Ishikawa (cell line): ENCODE results near the gene BMP6.

Experiments
- CEBPB ChIP-seq: IDR thresholded peaks from 2 replicates; pipeline ENCODE4 v1.6.1; 2012
- CREB1 ChIP-seq: IDR thresholded peaks from 2 replicates; pipeline ENCODE4 v1.6.1; 2012; ENCODE audit warnings: low read depth
- EGR1 ChIP-seq: IDR thresholded peaks from 2 replicates; pipeline ENCODE4 v1.6.1; 2012
- EP300 ChIP-seq: IDR thresholded peaks from 2 replicates; pipeline ENCODE4 v1.6.1; 2012; ENCODE audit warnings: borderline replicate concordance
- FOXM1 ChIP-seq: IDR thresholded peaks from 2 replicates; pipeline ENCODE4 v1.6.1; 2012; ENCODE audit warnings: low read depth, borderline replicate concordance
- NFIC ChIP-seq: IDR thresholded peaks from 2 replicates; pipeline ENCODE4 v1.6.1; 2012
- RAD21 ChIP-seq: IDR thresholded peaks from 2 replicates; pipeline ENCODE4 v1.6.1; 2012; ENCODE audit warnings: low read depth
- REST ChIP-seq: IDR thresholded peaks from 2 replicates; pipeline ENCODE4 v1.6.1; 2012; ENCODE audit warnings: low read depth, mild to moderate bottlenecking
- TAF1 ChIP-seq: IDR thresholded peaks from 2 replicates; pipeline ENCODE4 v1.6.1; 2012; ENCODE audit warnings: low read depth, mild to moderate bottlenecking
- TCF12 ChIP-seq: IDR thresholded peaks from 2 replicates; pipeline ENCODE4 v1.6.1; 2012; ENCODE audit warnings: low read depth
- TEAD4 ChIP-seq: IDR thresholded peaks from 2 replicates; pipeline ENCODE4 v1.6.1; 2012
- YY1 ChIP-seq: IDR thresholded peaks from 2 replicates; pipeline ENCODE4 v1.6.1; 2012; ENCODE audit warnings: low read depth
- ZBTB7A ChIP-seq: IDR thresholded peaks from 2 replicates; pipeline ENCODE4 v1.6.1; 2012; ENCODE audit warnings: low read depth
- TF ChIP-seq, protein P1 (sequence below): IDR thresholded peaks from 2 replicates; pipeline ENCODE4 v1.6.1; 2012
- TF ChIP-seq, protein P2 (sequence below): IDR thresholded peaks from 2 replicates; pipeline ENCODE4 v1.6.1; 2012

Gene BMP6

GRCh38 chr6:7827142-7827541 lies 101.2 kb downstream of the BMP6 start:
- TF ChIP-seq NFIC (no peak), CREB1 (no peak), FOXM1 (no peak), EP300 (no peak)

- TF ChIP-seq CREB1 = no peak
- TF ChIP-seq, protein P1, sequence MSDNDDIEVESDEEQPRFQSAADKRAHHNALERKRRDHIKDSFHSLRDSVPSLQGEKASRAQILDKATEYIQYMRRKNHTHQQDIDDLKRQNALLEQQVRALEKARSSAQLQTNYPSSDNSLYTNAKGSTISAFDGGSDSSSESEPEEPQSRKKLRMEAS = no peak
- TF ChIP-seq EGR1 = no peak
- TF ChIP-seq, protein P2, sequence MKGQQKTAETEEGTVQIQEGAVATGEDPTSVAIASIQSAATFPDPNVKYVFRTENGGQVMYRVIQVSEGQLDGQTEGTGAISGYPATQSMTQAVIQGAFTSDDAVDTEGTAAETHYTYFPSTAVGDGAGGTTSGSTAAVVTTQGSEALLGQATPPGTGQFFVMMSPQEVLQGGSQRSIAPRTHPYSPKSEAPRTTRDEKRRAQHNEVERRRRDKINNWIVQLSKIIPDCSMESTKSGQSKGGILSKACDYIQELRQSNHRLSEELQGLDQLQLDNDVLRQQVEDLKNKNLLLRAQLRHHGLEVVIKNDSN = no peak
- no peak for TF ChIP-seq RAD21
- TF ChIP-seq REST = no peak
- TF ChIP-seq ZBTB7A = no peak
- no peak for TF ChIP-seq EP300
- no peak for TF ChIP-seq CEBPB
- no peak for TF ChIP-seq YY1
- no peak for TF ChIP-seq NFIC
- no peak for TF ChIP-seq TCF12
- TF ChIP-seq TEAD4 = no peak
- TF ChIP-seq FOXM1 = no peak
- TF ChIP-seq TAF1 = no peak
Measured at GRCh38 chr6:7828124-7828523, 102.2 kb downstream of the BMP6 start.

GRCh38 chr6:7832904-7833750 lies 107.2 kb downstream of the BMP6 start:
- TF ChIP-seq EGR1 (no peak), CEBPB (no peak), YY1 (no peak), NFIC (no peak), TEAD4 (no peak), EP300 (no peak), ZBTB7A (no peak), TCF12 (no peak), TAF1 (no peak)
- TF ChIP-seq, protein P1 = no peak

GRCh38 chr6:7833751-7834070 lies 107.8 kb downstream of the BMP6 start:
- TF ChIP-seq YY1 = no peak
- TF ChIP-seq, protein P1 = no peak
- no peak for TF ChIP-seq ZBTB7A
- TF ChIP-seq TEAD4 = no peak
- no peak for TF ChIP-seq NFIC
- TF ChIP-seq EGR1 = no peak
- TF ChIP-seq EP300 = no peak
- no peak for TF ChIP-seq CREB1
- TF ChIP-seq, protein P2 = no peak
- TF ChIP-seq RAD21 = no peak
- no peak for TF ChIP-seq CEBPB
- TF ChIP-seq FOXM1 = no peak
- no peak for TF ChIP-seq REST
- no peak for TF ChIP-seq TAF1
- no peak for TF ChIP-seq TCF12

DNA sequence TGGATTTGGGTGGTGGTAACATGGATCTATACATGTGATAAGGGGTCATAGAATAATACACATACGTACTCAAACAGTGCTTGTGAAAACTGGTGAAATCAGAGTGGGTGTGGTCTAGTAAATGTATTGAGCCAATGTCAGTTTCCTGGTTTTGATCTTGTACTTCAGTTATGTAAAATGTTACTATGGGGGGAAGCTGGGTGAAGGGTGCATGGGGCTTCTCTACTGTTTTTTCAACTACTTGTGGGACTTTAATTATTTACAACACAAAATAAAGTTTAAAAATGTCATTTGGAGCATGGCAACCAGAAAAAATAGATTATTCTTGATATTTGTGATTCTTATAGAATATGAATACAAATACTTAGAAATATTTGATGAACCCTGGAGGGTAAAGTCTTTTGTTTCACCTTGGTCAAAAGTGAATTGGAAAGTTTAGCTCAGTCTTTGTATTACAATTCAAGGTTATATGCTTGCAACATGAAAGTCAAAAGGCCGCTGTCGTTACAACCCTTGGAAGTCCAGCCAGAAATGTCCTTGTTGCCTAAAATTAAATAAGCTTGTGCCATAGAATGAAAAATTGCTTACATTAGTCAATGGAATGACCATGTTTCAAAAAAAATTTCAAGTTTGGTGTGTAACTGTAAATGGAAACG lies 110.6 kb downstream of the BMP6 start:
- TF ChIP-seq CREB1 (no peak), CEBPB (no peak), FOXM1 (no peak), TCF12 (no peak), TAF1 (no peak), EP300 (no peak), EGR1 (no peak), YY1 (no peak), NFIC (no peak), RAD21 (no peak), ZBTB7A (no peak), REST (no peak), TEAD4 (no peak)
- TF ChIP-seq, protein P2 = no peak
- TF ChIP-seq, protein P1 = no peak
